ENCODE data around the gene MEF2B.

Gene MEF2B

GRCh38 chr19:19205416-19206410 lies 35.6 kb upstream of the MEF2B start:
- POLR2A ChIA-PET: no interaction called here
- peaks cover 4 to 14% of the 10 kb centered on the region in 2 experiments; a peak in 2 of 3 replicates for H3K36me3 ChIP-seq (ENCODE audit: control insufficient read depth in 2 of 2, insufficient read depth in 1 of 2, low read length in 2 of 2)
- H3K9me3 ChIP-seq (ENCODE audit: control insufficient read depth, insufficient read depth, low read depth, low read length): no peaks in the 10 kb centered on the region
- H3K27ac ChIP-seq (ENCODE audit: extremely low read depth, low read depth, low read length): no peak overlapping the region
- H3K4me1 ChIP-seq (ENCODE audit: control insufficient read depth, insufficient read depth, low read length): no peaks in the 10 kb centered on the region
- no peak overlapping the region for H3K4me3 ChIP-seq (ENCODE audit: low read depth, low read length)
- TF ChIP-seq ZNF768 (tag by site-specific recombination; IDR thresholded peaks at IDR 0.05) (peak; percentile 73; the same call in 1 of the 2 replicates), ZNF660 (tag by site-specific recombination; IDR thresholded peaks at IDR 0.05) (no peak), ZNF140 (tag by site-specific recombination; IDR thresholded peaks at IDR 0.05) (no peak)
- CTCF ChIA-PET: interaction anchor here (0.7 to 1.6 kb wide), 2 partner anchors 20 to 21 kb away, joined by 4 to 7 read pairs; no protein-coding TSS in a partner anchor

GRCh38 chr19:19204181-19204580 lies 34.1 kb upstream of the MEF2B start:
- no peak for TF ChIP-seq SP2 (tag by site-specific recombination; IDR thresholded peaks at IDR 0.05)
- TF ChIP-seq ZBTB20 (tag by site-specific recombination; IDR thresholded peaks at IDR 0.05): no peak
- TF ChIP-seq, protein P1, sequence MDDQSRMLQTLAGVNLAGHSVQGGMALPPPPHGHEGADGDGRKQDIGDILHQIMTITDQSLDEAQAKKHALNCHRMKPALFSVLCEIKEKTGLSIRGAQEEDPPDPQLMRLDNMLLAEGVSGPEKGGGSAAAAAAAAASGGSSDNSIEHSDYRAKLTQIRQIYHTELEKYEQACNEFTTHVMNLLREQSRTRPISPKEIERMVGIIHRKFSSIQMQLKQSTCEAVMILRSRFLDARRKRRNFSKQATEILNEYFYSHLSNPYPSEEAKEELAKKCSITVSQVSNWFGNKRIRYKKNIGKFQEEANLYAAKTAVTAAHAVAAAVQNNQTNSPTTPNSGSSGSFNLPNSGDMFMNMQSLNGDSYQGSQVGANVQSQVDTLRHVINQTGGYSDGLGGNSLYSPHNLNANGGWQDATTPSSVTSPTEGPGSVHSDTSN (CRISPR knock-in tag; IDR thresholded peaks at IDR 0.05): no peak
- no peak for TF ChIP-seq ZNF626 (tag by site-specific recombination; IDR thresholded peaks at IDR 0.05)
- TF ChIP-seq ZNF114 (tag by site-specific recombination; IDR thresholded peaks at IDR 0.05): no peak
- TF ChIP-seq ZNF121 (tag by site-specific recombination; IDR thresholded peaks at IDR 0.05): no peak
- TF ChIP-seq BCL11B (tag by site-specific recombination; IDR thresholded peaks at IDR 0.05; ENCODE audit: low read depth): no peak
- no peak for TF ChIP-seq ZNF558 (tag by site-specific recombination; IDR thresholded peaks at IDR 0.05)
- TF ChIP-seq, protein P2, sequence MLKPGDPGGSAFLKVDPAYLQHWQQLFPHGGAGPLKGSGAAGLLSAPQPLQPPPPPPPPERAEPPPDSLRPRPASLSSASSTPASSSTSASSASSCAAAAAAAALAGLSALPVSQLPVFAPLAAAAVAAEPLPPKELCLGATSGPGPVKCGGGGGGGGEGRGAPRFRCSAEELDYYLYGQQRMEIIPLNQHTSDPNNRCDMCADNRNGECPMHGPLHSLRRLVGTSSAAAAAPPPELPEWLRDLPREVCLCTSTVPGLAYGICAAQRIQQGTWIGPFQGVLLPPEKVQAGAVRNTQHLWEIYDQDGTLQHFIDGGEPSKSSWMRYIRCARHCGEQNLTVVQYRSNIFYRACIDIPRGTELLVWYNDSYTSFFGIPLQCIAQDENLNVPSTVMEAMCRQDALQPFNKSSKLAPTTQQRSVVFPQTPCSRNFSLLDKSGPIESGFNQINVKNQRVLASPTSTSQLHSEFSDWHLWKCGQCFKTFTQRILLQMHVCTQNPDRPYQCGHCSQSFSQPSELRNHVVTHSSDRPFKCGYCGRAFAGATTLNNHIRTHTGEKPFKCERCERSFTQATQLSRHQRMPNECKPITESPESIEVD (tag by site-specific recombination; IDR thresholded peaks at IDR 0.05): no peak
- TF ChIP-seq YY2 (tag by site-specific recombination; IDR thresholded peaks at IDR 0.05): no peak
- no peak for TF ChIP-seq ZNF2 (tag by site-specific recombination; IDR thresholded peaks at IDR 0.05)
- TF ChIP-seq BCL6B (tag by site-specific recombination; IDR thresholded peaks at IDR 0.05): no peak
- no peaks in the 10 kb centered on the region for H3K9me3 ChIP-seq (ENCODE audit: control insufficient read depth, insufficient read depth, low read depth, low read length)
- no peak overlapping the region for H3K4me3 ChIP-seq (ENCODE audit: low read depth, low read length)
- ChIA-PET POLR2A (interaction anchor here (0.9 kb wide), 1 partner anchor 13 kb away, joined by 3 read pairs; the partner anchor contains the start of gene BORCS8), CTCF (interaction anchor here (0.7 kb wide), 1 partner anchor 1619 kb away, joined by 3 read pairs; no protein-coding TSS in a partner anchor)
- peaks cover 4 to 22% of the 10 kb centered on the region in 2 experiments; a peak in 2 of 3 replicates for H3K36me3 ChIP-seq (ENCODE audit: control insufficient read depth in 2 of 2, insufficient read depth in 1 of 2, low read length in 2 of 2)
- no peak overlapping the region for H3K27ac ChIP-seq (ENCODE audit: extremely low read depth, low read depth, low read length)
- H3K4me1 ChIP-seq (ENCODE audit: control insufficient read depth, insufficient read depth, low read length): no peaks in the 10 kb centered on the region

Data from HEK293 (cell line).